Upper lobe of left lung (tissue), 4 donors: ENCODE data around the gene MACROD2.

Experiments used
- EP300 ChIP-seq, 4 donors: sonication (generic); formaldehyde crosslinking; IDR thresholded peaks; one replicate each; pipeline ENCODE4 v1.5.1; 2017; ENCODE audit warnings: antibody characterized with exemption in 4 of 4, control low read depth in 2 of 4
- POLR2A ChIP-seq, 4 donors: fragments of 450-650 bp; IDR thresholded peaks; one replicate each; pipeline ENCODE4 v1.5.1; 2016 to 2017; ENCODE audit warnings: antibody characterized with exemption in 4 of 4, mild to moderate bottlenecking in 2 of 4
- POLR2AphosphoS5 ChIP-seq, 2 donors: sonication (generic); formaldehyde crosslinking; IDR thresholded peaks; one replicate each; pipeline ENCODE4 v1.5.1; 2017; ENCODE audit warnings: antibody characterized with exemption in 2 of 2
- TF ChIP-seq, protein P1 (sequence below), 6 experiments: fragments of 450-650 bp in 4 of 6; fragments of 200-600 bp in 2 of 6; sonication (generic) in 2 of 6; IDR thresholded peaks; one replicate each; pipeline ENCODE4 v1.5.1; 2016 to 2019; ENCODE audit warnings: antibody characterized with exemption in 6 of 6

DNA sequence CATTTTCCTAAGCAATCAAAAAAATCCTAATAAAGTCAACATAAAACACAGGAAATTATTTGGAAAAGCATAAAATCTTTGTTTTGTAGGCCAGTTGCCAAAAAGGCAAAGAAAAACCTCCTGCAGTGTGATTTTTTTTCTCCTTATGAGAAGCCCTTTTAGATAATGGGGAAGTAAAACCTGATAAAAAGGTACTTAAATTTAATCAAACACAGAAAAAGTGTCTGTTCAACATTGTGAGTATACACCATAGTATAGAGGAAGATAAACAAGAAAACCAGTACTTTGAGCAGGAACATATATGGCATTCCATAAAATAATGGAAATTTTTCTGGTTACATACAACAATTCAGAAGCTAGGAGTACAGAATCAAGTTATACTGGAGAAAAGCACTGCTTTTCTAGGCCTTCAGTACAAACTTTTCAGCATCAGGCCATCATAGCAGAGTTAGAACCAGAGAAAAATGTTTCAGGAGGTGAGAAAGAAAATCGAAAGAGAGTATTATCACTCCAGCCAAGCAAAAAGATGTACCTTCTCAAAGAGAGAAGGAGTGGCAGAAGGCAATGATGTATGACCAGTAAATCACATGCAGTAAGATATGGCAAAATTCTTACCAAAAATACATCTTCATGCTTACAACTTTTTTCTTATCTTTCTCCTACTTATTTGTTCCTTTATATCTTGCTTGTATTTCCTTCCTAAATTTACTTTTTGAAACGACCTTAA is 2083.0 kb downstream of the MACROD2 start:
- TF ChIP-seq EP300 (IDR thresholded peaks at IDR 0.05) (no peak), POLR2A (IDR thresholded peaks at IDR 0.05) (no peak), POLR2AphosphoS5 (IDR thresholded peaks at IDR 0.05) (no peak)
- TF ChIP-seq, protein P1, sequence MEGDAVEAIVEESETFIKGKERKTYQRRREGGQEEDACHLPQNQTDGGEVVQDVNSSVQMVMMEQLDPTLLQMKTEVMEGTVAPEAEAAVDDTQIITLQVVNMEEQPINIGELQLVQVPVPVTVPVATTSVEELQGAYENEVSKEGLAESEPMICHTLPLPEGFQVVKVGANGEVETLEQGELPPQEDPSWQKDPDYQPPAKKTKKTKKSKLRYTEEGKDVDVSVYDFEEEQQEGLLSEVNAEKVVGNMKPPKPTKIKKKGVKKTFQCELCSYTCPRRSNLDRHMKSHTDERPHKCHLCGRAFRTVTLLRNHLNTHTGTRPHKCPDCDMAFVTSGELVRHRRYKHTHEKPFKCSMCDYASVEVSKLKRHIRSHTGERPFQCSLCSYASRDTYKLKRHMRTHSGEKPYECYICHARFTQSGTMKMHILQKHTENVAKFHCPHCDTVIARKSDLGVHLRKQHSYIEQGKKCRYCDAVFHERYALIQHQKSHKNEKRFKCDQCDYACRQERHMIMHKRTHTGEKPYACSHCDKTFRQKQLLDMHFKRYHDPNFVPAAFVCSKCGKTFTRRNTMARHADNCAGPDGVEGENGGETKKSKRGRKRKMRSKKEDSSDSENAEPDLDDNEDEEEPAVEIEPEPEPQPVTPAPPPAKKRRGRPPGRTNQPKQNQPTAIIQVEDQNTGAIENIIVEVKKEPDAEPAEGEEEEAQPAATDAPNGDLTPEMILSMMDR (IDR thresholded peaks at IDR 0.05), result no peak
